Midbrain (tissue), 1 donor: ENCODE measurements around the gene CRYGN.

ENCODE experiments used
- DNase-seq: peaks from one replicate; lab custom pipeline; 2025; lab: John Stamatoyannopoulos, UW

CRYGN gene

DNA sequence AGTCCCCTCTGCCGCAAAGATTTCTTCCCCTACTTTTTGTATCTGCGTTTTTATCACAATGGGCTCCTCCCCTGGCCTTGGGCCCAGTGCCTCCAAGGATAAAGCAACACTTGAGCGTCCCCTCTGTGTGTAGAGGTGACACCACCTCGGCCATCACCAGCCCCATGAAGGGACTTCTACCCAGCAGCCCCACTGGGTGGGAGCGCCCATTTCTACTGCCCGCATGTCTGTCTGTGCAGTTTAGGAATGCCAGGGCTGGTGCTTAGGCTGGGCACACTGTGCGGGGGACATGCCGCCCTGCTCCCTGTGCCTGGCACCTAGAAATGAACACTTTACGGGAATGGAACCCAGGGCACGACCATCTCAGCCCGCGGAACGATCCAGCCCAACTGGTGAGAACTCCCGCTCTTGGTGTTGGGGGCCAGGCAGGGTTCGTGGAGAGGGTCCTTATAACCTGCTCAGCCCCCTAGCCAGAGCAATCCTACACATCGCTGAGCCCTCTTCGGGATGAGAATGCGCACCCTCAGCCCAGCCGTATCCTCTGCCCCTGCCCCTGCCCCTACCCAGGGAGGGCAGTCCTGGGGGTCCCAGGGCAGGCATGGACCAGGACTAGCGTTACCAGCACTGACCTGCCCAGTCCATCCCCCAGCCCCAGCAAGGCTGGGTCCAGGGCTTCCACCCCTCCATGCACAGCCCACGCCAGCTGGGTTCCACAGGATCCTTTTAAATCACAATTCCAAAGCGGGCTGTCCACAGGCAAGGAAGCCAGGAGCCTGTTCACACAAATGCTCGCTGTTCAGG lies 12.8 kb downstream of the CRYGN start:
- no peak for DNase-seq

DNA sequence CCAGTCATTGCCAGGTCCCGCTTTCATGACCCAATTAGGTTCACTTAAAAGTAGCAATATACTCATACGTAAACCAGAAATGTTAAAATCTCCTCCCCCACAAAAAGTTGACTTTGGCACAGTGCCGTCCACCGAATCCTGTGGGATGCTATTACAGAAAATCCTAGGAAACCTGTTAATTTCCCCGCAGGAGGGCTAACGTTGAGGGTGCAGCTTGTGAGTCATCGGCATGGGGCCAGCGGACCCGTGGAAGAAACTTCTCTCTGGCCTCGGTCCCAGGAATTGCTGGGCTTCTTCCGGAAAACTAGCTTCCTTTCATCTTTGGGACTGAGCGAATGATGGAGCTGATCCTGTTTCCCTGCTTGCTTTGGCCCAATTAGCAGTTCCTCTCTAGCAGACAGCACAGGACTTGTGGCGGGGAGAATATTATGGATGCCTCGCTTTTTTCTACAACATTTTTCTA lies 13.5 kb downstream of the CRYGN start:
- no peak for DNase-seq

DNA sequence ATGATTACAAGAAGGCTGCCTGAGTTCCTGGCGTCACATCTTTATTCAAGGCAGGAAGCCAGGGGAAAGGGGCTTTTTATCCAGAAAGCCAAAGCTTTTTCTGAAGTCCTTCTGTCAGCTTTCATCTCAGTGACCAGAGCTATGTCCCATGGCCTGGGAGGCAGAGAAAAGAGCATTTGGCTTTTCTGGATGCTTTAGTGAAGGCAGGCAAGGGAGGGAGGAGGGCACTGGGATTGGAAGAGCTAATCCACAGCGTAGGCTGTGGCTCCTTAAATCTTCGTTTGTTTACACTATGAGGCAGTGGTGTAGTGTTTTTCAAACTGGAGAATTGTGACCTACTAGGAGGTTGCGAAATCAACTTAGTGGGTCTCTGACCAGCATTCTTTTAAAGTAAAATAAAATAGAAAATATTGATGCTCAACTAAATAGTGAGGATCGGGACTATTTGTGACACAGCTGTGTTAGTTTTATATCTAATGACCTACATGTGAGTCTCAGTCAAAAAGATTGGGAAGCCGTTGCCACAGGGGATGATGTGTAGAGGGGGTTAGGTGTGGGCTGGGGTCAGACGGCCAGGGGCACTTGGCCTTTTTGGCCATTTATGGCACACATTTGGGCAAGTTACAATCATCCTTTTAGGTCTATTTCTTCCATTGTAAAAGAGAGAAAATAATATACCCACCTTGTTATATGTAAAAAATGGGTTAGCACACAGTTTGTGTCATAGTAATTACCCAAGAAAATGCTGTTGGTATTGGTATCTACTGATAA lies 14.1 kb downstream of the CRYGN start:
- DNase-seq, result no peak

DNA sequence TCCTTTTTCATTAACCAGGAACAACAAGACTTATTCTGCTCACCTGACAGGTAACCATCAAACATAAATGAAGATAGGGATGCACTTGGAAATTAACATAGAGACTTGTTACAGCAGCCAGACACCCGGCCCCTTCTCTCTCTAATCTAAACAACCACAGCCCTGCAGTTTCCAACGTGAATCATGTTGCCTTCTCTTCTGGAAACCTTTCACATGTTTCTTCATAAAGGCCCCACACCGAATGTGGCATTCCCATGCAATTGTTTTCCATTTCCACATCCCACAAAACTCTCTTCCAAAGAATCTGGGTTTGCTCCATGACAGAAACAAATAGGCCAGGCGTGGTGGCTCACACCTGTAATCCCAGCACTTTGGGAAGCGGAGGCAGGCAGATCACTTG lies 15.1 kb downstream of the CRYGN start:
- DNase-seq, result no peak

DNA sequence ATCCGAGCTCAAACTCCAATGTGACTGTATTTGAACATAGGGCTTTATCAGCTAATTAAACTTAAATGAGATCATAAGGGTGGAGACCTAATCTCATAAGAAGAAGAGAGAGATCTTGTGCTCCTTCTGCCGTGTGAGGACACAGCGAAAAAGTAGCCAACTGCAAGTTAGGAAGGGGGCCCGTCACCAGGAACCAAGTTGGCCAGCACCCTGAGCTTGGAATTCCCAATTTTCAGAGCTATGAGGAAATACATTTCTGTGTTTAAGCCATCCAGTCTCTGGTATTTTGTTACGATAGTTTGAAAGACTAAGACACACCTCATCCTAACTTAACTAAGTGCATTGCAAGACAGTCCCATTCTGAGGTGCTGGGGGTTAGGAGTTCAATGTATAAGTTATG lies 16.0 kb downstream of the CRYGN start:
- DNase-seq, result no peak

DNA sequence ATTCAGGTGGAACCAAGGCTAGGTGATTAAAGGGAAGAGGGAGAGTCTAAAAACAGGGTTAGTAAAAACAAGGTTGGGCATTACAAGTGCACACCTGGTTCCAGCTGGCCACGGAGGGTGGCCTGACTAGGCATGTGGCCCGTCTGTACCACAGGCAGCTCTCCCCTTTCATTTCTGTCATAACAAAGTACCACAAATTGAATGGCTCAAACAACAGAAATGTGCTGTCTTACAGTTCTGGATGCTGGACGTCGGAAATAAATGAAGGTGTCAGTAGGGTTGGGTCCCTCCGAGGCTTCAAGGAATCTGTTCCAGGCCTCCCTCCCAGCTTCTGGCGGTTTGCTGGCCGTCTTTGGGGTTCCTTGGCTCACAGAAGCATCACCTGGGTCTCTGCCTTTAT lies 16.7 kb downstream of the CRYGN start:
- DNase-seq, result no peak

DNA sequence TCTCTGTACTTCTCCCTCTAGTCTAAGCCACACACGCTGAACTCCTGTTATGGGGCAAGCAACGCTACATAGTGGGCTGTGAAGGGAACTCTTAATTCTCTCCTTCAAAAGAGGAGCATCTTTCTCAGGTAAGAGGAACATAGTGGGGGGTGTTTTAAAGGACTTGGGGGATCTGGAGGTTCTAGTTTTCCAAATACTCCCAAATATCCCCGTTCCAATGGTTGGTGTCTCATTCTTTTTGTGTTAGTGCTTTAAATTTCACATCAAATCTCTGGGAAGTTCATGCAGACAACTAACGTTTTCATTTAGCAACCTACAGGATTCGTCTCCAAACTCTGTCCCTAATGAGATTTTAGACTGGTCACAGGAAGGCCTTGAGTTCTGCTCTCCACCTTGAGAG lies 17.7 kb downstream of the CRYGN start:
- DNase-seq, result no peak

DNA sequence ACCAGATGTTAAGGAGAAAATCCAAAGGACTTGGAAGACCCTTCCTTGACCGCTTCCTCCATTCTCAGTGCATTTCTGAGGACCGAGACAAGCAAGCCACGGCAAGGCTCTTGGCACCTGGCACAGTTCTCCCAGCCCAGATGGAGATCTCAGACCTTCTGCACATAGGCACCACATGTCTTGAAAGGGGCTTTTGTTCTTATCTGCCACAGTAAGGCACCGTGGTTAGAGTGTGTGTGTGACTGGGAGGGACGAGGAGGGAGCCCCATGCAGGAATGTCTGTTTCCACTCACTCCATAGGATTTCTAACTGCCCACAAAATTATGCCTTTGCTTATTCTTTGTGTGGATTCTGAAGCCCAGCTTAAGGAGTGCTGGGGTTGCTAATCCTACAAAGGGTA lies 19.8 kb downstream of the CRYGN start:
- DNase-seq, result no peak

DNA sequence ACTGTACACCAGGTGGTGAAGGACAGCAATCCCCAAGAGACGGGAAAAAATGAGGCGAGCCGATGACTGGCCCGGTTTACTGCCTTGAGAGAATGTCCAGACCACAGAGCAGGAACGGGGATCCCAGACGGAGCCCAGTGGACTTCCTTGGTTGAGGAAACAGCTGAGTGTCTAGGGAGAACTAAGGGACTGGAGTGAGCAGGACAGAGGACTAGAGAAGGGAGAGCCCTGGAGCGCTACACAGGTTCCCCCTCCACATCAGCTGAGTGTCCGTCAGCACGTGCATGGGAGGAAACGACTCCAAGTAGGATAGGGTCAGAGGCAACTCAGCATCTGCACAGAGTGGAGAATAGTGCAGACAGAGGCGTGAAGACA lies 23.0 kb downstream of the CRYGN start:
- no peak for DNase-seq

DNA sequence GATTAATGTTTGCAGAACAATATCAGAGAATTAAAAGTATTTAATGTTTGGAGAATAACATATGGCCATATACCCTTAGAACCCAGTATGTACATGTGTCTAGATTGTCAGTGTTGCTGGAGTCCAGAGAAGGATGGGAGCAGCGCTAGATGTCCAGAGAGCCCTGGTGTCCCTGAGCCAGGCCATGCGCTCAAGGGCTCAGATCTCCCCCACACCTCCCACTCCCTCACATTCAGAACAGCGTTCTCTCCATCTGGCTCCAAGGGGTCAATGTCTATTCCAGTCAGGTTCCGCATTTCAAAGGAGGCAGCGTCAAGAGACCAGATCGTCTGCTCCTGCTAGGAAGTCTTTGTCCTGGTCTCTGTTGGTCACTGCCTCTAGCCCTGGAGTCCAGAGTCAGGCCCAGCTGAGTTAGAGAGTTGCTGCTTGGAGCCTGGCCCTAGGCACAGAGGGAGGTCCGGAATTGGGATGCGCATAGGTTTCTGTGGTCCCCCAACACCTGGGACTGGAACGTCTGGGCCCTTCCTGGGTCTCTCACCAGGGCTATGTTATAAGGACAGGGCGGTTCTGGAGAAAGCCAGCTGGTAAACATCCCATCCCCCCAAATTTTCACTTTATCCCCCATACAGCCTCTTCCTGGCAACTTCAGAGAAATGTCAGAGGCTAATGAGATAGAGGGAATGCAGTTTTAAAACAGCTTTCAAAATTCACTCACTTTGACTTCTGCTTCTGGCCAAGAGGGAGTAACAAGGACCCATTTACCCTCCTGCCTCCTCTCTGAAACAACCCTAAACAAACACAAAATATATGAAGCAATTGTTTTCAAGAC lies 23.6 kb downstream of the CRYGN start:
- no peak for DNase-seq

DNA sequence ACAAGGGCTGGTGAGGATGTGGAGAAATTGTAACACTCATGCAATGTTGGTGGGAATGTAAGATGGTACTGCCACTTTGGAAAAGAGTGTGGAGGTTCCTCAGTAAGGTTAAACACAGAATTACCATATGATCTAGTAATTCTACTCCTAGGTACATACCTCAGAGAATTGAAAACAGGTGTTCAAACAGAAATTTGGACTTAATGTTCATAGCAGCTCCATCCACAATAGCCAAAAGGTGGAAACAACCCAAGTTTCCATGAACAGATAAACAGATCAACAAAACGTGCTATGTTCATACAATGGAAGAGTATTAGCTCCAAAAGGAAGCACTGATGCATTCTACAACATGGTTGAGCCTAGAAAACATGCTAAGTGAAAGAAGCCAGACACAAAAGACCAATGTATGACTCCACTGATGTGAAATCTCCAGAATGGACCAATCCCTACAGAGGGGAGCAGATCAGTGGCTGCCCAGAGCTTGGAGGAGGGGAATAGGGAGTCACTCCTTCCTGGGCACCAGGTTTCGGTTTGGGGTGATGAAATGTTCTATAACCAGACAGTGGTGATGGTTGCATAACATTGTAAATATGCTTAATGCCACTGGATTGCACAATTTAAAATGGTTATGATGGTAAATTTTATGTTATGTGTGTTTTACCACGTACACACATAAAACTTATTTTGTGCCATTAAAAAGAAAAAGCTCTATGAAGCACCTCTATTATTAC lies 24.4 kb downstream of the CRYGN start:
- DNase-seq, result no peak

DNA sequence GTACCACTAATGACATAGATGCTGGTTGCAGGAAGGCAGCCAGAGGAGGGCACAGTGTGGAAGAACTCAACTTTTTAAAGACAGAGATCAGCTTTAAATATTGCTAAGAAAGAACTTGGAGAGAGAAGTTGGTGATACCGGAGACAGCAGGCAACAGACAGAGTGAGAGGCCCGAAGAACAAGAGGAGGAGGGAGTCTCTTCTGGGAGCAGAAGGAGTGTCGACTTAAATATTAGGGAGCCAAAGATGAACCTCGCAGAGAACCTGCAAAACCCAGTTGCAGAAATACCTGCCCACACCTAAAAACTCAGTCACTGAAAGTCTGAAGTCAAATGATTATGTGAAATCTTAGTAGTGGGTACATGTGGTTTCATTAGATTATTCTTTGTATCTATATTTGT lies 26.7 kb downstream of the CRYGN start:
- no peak for DNase-seq

DNA sequence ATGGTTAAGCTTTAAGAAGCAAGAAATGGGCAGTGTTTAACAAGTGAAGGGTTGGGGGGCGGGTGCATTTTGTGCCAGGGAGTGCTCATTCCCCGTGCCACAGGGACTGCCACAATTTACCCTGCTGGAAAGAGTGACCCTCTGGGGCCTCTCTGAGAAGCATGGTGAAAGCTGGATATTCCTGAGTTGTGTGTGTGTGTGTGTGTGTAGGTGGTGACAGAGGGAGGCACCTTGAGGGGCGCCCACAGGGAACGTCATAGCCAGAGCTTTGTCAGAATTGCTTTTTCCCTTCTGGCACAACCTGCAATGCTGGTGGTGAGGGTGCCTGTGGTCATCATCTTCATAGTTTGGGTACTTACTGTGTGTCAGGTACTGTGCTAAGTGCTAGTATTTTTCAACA lies 27.6 kb downstream of the CRYGN start:
- DNase-seq, result no peak

DNA sequence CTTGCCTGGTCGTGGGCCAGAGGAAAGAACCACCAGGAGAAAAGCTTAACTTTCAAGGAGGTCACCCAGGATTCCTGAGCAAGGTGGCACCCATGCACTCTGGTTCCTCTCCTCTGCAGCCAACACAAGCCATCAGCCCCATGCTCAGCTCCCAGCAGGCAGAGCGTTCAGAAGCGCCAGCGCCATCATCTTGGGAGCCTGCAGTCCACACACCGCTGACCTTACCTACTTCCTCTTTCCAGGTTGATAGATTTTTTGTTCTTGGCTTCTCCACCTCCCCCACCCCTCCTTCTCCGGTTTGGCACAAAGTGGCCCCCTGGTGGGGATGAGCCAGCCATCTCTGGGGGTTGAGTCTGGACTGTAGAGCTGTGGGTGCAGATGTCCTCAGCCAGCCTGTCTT lies 28.4 kb downstream of the CRYGN start:
- DNase-seq, result no peak

DNA sequence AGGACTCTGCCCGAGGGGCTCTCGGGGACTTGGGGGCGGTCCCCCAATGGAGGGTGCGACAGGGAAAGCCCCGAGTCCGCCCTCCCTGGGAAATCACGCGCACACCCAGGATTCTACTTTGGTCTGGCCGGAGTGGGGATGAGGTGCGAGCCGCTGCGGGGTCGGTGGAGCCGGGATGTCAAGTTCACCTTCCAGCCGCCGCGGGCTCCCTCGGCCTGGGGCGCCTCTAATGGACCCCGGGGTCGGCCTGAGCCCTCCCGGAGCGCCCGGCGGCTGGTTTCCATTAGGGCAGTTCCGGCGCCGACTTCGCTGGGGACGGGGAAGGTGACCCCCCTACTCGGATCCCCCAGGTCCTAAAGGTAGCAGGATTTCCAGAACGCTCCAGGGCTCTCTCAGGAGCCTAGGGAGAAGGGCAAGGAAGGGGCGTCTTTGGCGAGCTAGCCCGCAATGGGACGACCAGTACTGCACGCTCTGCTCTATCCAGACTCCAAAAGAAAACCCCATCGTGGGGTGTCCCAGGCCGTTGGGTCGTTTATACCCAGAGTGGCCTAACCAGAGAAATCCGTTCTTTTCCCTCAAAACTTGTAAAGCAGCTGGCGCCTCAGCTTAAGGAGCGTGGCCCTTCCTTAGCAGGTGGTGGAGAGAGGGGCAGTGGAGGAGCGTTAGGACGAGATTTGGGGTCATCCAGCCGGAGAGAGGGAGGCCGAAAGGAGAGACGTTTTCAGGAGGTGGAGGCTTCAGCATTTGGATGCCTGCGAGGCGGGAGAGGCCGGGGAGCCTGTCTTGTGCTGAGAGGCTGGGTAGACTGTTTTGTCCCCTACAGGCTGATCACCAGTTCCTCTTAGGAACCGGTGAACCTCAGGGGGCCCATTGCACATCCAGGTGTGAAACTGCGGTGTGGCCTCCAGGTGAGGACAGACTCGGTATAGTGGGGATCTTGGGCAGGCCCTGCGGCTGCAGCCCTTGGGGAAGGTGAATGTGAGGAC lies 29.2 kb downstream of the CRYGN start:
- no peak for DNase-seq

DNA sequence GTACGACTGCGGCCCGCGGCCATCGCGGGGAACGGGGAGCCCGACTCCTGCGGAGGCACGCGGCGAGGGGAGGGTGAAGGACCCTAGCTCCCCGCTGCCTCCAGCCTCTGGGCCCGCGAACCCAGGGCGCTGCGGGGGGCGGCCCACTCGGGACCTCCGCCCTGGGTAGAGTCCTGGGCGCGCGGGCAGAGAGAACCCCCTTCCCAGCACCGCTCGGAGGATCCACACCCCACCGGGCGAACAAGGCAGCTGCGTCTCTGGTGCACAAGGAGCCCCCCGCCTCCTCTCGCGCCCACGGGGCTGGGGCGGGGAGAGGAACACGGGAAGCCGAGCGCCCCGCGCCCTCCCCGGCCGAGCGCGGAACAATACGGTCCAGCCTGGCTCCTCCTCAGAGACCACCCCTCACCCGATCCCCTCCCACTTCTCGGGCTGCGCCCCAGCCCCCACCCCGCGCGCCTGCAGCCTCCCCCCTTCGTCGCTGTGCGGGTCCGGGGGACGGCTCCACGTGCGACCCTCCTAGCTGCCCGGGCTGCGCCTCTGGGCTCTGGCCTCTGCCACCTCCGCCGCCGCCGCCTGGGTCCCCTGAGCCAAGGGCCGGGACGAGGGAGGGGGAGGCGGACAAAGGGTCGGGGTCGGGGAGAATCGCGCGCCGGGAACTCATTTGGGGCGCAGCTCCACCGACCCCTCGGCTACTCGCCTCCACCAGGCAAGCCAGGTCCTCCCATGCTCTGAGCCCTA lies 30.1 kb downstream of the CRYGN start, which contains the start of gene WDR86:
TSS of gene WDR86 (minus strand) at position 372 of the 738 bp plus-strand sequence. CDS start 449 bp downstream, outside the sequence.
- DNase-seq, result no peak

DNA sequence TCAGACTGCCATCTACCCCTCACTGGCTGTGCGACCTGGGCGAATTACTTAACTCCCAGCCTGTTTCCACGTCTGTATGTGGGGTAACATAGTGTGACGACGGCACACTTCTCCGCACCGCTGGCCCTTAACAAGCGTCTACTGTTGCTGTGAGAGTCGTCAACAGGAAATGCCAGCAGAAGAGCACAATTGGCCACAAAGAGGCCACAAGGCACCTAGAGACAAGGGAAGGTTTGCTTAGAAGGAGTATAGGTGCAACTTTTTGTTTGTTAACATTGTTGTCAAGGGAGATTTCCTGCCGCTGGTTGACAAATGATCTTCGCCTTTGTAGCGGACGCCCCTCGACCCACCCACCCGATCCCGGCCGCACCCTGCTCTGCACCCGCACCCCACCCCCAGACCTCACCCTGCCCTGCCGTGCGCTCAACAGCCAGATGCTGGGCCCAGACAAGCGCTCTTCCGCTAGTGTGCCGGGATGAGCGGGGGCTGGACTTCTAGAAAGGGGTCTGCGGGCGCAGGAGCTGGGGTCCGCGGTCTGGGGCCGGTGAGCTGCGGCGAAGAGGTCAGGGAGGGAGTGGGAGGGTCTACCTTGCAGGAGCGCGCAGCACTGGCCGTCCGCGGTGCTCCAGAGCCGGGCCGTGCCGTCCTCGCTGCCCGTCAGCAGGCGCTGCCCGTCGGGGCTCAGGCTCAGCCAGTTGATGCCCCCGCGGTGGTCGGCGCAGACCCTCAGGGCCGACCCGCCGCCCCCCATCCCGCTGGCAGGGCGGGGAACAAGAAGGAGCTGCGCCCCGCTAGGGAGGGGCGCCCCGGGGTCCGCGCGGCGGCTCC lies 30.9 kb downstream of the CRYGN start:
- DNase-seq, result no peak

DNA sequence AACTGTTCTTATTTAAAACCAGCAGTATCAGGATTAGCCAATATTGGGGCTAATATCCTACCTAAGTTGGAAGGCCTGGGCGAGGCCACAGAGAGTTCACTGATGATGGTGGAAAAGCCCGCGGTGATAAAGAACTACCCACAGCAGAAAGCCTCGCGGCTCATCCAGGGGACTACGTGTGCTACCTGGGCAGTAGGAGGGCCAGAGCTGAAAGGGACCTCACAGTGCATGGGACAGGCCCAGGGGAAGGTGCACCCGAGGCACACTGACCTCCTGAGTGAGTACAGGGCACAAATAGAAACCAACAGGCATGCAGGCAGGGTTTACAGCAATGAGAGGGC lies 31.5 kb downstream of the CRYGN start:
- no peak for DNase-seq
